Suppressor macrophage treated with lipopolysaccharide for 4 hours (primary cell): Measurements from ENCODE around the gene SFSWAP.
"Not testable (repeated sequence)": the region's sequence is repeated elsewhere in the genome, so short reads cannot be mapped to it uniquely, and the experiment has no call there.

ENCODE experiments used
- DNase-seq: peaks from one replicate; pipeline ENCODE4 v3.0.0-alpha.2; 2020

SFSWAP gene

DNA sequence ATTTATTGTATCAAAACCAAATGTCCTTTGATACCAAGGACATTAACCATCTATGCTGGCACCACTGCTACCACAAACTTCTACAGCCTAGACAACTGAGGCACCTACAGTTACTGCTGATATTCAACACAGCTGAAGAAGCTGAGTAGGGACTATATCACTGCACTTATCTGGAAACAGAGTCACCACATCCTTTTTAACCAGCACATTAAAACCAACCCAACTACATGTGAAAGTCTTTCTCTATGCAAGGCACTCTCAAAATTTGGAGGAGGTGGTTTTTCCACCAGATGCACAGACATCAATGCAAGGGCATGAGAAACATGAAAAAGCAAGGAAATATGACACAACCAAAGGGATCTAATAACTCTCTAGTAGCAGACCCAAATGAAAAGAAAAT, 7.7 kb upstream of the SFSWAP start:
- no peak for DNase-seq

GRCh38 chr12:131704509-131704908, 6.4 kb upstream of the SFSWAP start:
- DNase-seq: no peak

- DNase-seq: not testable (repeated sequence)
These were observed 4.2 kb upstream of the SFSWAP start for GRCh38 chr12:131706709-131707108.

- DNase-seq: no peak
These were observed 1.7 kb upstream of the SFSWAP start for GRCh38 chr12:131709226-131709625.

- no peak for DNase-seq
These were observed 788 bp downstream of the SFSWAP start for GRCh38 chr12:131711551-131712205.

GRCh38 chr12:131713349-131713748, 2.5 kb downstream of the SFSWAP start:
- no peak for DNase-seq

DNA sequence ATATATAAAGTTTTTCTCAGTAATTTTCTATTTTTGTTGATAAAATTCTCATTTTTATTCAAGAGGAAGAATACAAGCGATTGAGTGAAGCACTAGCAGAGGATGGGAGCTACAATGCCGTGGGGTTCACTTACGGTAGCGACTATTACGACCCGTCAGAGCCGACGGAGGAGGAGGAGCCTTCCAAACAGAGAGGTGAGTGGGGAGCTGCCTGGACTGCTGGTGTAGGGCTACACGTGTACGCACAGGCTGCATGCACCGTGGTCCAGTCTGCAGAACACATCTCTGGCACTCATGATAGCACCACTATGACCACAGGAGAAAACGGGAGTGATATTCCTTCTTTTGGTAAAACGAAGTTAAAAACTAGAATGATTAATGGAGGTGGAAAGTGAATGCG, 3.9 kb downstream of the SFSWAP start:
- no peak for DNase-seq

DNA sequence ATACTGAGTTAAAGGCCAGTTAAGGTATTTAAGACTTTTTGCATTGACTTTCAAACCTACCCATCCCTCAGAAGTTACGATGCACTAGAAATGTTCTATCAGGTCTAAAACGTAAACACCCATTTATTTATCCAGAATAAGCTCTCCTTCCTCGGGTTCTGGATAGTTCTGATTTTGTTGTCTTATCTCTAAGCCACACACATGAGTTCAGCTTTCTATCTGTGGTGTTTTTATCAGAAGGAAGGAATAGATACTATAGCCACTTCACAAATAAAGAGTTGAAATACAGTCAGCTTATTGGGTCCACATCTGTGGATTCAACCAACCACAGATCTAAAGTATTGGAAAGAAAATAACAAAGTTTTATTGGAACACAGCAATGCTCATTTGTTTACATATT, 5.4 kb downstream of the SFSWAP start:
- no peak for DNase-seq

DNA sequence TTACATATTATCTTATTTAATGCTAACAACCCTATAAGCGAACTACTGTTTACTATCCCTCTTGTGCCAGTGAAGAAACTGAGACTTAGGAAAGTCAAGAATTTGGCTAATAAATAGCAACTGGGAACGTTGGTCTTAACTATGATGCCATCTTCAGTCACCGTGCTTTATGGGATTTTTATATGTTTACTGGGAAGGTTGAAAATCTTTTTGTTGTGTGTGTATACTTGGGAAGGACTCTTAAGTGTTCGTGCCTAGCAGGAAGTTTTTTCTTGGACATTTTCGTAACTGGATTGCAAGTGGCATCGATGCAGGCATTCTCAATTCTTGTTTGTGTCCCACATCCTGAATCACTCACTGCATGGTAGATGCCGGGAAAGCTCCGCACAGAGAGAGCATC, 9.4 kb downstream of the SFSWAP start:
- DNase-seq: no peak

DNA sequence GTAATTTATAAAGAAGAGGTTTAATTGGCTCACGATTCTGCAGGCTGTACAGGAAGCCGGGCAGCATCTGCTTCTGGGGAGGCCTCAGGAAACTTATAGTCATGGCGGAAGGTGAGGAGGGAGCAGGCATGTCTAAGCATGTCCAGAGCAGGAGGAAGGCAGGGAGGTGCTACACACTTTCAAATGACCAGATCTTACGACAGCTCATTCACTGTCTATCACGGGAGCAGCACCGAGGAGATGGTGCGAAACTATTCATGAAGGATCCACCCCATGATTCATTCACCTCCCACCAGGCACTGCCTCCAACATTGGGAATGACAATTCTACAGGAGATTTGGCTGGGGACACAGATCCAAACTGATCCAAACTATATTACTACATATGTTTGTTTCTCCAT, 10.0 kb downstream of the SFSWAP start:
- no peak for DNase-seq

DNA sequence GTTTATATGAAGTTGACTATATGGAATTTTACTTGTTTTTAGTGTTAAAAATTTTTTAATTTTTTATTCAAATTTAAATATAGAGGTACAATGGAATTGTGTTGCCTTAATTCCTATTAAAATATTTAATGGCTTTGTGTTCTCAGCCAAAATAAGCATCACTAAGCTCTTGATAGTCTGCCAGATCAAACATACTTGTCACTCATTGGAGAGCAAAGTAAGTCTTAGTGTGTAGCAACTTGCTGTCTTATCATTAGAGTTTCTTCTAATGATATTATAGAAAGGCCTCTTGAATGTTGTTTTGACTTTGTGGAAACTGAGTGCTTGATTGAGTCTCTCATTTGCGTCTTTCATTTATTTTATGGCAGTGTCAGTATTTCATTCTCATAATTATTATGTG, 10.7 kb downstream of the SFSWAP start:
- no peak for DNase-seq

DNA sequence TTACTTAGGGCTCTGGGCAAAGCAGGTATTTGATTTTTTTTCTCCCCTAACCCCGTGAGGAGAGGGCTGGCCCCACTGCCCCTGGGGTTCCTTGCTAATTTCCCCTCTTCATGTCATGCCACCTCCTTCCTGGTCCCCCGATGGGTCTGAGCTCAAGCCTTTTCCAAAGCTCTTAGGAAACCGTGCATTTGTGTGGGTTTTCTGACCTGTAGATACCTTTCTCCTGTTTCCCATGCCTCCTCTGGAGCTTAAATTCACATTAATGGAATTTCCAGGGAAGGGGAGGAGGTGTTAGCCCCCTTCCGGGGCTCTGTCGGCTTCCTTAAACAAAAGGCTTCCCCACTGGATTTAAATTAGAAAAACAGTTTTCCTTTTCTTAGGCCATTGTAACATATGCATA, 12.6 kb downstream of the SFSWAP start:
- DNase-seq: no peak

GRCh38 chr12:131724534-131724933, 13.6 kb downstream of the SFSWAP start:
- no peak for DNase-seq

DNA sequence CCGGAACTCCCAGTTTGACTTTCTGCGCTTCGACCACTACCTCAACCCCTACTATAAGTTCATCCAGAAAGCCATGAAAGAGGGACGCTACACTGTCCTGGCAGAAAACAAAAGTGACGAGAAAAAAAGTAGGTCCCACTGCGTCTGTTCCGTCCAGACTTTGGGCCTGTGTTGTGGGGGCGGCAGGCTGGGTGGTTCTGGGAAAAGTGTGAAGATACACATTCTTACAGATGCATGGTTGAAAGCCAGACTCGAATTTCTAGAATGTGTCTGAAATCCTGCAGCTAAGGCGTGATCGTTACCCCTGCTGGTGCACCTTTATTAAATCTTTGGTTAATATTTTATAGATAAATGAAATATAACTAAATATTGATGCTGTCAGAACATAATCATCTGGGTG, 14.6 kb downstream of the SFSWAP start:
- no peak for DNase-seq

GRCh38 chr12:131728720-131729119, 17.8 kb downstream of the SFSWAP start:
- no peak for DNase-seq

DNA sequence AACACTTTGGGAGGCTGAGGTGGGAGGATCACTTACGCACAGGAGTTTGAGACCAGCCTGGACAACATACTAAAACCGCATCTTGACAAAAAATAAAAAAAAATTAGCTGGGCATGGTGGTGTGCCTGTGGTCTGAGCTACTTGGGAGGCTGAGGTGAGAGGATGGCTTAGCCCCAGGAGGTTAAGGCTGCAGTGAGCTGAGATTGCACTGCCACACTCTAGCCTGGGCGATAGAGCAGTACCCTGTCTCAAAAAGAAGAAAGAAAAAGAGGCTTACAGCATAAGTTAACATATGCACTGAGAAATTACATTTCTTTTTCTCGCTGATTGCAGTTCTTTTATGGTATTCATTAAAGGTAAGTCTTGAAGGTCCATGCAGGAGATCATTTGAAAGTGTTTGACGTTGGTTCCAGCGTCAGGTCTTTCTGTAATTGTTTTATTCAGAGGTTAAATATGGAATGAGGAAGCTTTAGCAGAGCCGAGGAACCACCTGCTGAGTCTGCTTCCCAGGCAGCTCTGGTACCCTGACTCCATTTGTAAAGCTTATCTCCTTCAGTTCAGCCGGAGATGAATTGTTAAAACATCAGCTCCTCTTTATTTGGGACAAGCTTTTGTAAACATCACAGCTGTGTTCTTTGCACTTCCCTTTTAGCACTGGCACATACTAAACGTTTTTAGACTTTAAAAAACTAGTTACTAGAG, 18.5 kb downstream of the SFSWAP start:
- no peak for DNase-seq

DNA sequence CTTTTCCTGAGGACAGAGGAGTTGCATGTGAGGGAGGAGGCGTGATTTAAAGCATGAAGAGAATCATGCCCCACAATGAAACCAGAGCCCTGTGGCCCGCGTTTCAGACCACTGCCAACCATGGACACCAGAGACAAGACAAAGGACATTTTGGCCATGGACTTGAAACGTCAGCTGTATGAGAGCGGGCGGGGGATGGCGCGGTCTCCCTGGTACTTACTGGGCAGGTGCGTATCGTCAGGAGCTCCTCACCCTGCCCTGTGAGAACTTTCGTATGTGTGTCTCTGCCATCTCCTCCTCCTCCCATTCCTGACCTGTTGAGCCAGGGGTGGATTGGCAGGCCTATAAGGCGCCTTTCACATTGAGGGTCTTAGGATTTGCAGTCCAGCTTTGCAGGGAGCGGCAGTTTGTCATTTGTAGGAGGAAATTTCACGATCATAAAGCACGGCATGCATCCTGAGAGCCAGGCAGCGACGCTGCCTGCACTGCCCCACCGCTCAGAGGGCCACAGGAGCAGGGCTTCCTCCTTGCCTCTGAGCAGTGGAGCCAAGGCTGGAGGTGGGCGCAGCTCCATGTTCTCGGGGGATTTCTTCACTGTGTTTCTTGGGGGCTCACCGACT, 22.2 kb downstream of the SFSWAP start:
- DNase-seq: no peak

DNA sequence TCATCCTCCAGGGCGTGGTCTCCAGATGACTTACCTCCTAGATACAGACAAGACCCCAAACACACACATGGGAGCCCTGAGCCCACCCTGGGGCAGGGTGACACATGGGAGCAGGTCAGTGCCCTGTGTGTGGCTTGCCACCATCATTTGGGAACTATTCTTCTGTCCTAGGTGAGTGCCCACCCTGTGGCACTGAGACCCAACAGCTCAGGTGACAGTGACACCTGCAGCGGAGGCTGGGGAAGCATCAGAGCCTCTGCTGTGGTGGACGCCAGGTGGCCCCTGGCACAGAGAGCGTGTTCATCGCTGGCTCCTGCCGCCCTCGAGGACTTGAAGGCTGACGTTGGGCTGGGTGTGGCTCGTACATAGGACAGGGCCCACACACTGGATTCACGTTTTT, 23.0 kb downstream of the SFSWAP start:
- no peak for DNase-seq

GRCh38 chr12:131734336-131735152, 23.7 kb downstream of the SFSWAP start:
- no peak for DNase-seq

- DNase-seq: no peak
These were observed 24.2 kb downstream of the SFSWAP start for GRCh38 chr12:131735153-131735456.

DNA sequence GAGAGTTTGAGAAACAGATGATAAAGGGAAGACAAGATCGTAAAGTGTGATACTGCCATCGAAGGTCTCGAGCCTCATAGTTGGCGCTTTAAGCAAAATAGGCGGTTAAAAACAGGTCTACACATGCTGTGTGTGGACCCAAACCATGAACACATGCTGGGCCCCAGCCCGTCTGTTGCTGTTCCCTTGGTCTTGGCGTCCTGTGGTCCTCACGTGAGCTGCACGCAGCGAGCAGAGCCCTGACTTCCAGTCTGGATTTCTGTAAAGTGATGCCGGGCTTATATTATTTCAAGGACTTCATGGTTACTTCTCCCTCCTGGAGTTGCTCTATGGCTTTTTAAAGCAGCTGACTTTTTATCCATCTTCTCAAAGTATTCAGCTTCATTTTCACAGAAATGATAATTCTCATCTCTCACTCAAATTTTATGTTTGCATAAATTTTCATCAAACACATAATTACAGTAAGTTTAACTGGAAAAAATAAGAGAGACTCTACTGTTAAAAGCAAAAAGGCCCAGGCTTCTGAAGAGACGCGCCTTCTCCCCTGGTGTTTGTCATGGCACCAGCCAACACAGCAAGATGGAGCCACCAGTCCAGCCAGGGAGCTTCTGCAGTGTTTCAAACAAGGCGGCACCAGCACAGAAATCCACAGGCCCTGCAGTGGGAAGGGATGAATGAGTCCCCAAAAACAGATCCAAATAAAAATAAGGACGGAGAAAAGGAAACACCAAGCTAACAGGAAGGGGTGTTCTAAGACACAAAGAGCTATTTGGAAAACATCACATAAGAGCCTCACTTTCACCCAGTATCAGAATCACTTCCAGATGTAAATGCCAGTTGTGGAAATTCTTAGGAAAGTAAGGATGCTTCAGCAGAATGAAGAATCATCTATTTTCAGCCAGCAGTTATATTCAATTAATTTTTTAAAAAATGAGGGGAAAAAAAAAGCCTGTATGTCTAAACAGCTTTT, 24.9 kb downstream of the SFSWAP start:
- no peak for DNase-seq

DNA sequence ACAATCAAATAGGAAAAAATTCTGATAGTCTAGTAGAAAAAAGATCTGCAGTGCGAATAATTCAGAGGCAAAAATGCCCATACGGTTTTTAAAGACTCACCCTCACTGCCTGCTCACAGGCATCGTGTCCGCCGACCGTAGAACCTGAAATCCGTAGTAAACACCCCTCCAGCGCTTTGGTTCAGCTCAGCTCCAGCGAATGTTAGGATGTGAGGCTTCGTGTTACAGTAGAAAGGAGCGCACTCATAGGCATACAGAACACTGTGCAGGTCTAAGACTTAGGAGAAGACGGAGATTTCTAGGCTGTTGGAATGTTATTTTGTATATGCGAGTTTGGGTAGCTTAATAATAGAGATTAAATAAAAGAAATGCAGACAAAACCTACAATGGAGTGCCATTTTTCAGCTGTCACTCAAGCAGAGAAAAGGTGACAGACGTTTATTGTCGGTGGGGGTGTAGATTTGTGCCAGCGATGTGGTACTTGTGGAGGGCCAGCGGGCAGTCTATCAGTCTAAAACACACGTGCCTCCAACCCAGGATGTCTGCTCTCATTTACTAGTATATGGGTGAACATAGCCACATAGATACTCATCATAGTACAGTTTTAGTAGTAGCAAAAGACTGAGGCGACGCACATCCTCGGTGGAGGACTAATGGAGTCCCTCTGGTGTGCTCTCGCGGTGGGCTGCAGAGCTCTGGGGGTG, 25.7 kb downstream of the SFSWAP start:
- no peak for DNase-seq
